ENCODE measurements around the gene IQGAP2.
"Not testable (repeated sequence)": the region's sequence is repeated elsewhere in the genome, so short reads cannot be mapped to it uniquely, and the experiment has no call there.

IQGAP2 gene

GRCh38 chr5:76717222-76718083, 314.4 kb downstream of the IQGAP2 start:
- no peak for DNase-seq (ENCODE audit: low spot score)

DNA sequence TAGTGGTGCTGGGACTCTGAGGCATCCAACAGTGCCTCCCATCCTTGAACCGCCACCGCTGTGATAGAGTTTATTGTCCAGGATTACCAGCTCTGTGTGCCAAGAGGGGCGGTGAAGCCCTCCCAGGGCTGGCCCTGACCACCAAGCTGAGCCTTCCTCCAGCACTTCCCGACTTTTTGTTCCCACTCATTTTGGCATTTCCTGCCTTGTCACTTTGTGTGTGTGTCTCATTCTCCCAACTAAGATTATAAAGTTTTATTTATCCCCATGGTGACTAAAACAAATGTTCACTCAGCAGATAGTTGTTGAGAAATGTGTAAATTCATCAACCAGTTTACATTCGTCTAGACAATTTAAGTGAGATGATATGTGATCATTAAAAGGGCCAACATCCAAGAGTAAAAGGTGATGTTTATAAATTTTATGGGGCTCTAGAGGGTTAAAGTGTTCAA, 315.3 kb downstream of the IQGAP2 start:
- no peak for DNase-seq (ENCODE audit: low spot score)

DNA sequence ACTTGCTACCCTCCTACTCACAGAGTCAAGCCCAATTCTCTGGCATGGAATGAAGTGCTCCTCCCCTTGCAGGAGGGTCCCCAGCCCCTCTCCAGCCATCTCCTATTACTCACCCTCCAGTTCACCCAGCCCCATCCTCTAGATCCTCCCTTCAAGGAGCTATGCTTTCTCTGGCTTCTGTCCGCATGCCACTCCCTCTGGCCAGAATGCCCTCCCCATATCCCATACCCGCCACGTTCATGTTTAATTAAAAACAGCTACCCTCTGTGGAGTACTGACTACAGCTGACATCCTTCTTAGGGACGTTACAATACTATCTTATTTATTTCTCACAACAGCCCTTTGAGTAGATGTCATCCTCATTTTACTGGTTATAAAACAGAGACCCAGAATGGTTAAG, 315.8 kb downstream of the IQGAP2 start:
- no peak for DNase-seq (ENCODE audit: low spot score)

- no peak for DNase-seq (ENCODE audit: low spot score)
Measured at GRCh38 chr5:76720988-76721569, 318.0 kb downstream of the IQGAP2 start.

DNA sequence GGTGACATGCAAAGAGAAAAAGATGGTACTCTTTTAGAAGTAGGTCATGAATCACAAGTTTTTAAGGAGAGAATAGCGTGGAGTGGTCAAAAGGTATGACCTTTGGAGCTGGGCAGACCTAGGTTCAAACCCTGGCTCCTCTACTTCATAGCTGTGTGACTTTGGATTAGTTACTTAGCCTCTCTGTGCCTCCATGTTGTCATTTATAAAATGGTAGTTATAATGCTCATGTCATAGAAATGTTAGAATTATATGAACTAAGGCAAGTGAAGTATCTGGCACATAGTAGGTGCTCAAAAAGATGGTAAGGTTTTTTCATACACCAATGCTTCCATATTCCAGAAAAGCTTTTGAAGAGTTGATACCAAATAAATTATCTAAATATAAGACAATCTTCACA, 320.2 kb downstream of the IQGAP2 start:
- DNase-seq (ENCODE audit: low spot score): no peak

DNA sequence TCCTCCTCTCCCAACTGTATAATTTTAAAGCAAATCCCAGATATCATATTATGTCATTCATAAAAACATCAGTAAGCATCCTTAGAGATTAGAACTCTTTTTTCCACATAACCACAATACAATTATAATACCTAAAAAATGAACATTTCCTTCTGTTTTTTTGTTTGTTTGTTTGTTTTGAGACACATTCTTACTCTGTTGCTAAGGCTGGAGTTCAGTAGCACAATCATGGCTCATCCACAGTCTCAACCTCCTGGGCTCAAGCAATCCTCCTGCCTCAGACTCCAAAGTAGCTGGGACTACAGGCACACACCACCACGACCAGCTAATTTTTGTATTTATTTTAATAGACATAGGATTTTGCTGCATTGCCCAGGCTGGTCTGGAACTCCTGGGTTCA, 320.8 kb downstream of the IQGAP2 start:
- DNase-seq (ENCODE audit: low spot score): no peak

DNA sequence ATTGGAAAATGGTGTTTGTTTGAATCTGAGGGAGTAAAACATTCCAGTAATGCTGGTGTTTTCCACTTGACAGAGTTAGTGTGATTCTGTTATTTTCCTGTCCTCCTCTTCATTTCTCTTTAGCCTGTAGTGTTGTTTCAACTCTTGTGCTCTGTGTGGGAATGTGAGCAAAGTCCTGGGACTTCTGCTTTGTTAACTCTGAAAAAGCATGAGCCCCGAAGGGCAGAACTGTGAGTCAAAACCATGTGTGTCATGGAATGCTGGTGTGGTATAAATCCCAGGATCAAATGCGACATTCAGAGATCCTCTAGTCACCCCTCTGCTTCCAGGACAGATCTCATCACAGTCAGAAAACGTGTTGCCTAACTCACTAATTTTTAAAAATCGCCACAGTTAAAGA, 321.8 kb downstream of the IQGAP2 start:
- DNase-seq (ENCODE audit: low spot score): no peak

GRCh38 chr5:76728965-76729364, 325.9 kb downstream of the IQGAP2 start:
- DNase-seq (ENCODE audit: low spot score): no peak

DNA sequence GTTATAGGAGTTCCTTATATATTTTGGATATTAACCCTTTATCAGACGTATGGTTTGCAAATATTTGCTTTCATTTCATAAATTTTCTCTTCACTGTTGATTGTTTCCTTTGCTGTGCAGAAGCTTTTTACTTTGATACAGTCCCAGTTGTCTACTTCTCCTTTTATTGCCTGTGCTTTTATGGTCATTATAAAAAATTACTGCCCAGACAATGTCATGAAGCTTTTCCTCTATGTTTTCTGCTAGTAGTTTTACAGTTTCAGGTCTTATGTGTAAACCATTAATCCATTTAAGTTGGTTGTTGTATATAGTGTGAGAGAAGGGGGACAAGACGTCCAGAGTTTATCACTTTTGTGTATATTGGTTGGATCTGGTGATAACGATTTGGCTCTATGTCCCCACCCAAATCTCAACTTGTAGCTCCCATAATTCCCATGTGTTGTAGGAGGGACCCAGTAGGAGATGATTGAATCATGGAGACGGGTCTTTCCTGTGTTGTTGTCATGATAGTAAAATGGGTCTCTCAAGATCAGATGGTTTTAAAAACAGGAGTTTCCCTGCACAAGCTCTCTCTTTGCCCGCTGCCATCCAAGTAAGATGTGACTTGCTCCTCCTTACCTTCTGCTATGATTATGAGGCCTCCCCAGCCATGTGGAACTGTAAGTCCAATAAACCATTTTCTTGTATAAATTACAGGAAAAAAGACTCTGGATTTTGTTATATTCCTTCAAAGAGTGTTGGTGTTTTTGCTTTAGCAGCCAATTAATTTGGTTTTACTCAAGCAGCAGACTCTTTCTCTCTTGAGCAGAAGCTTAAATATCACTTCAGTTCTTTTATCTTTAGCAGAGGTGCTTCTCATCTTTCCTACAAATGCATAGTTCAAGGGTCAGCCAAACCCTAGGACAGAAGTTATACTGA, 326.5 kb downstream of the IQGAP2 start:
- DNase-seq (ENCODE audit: low spot score): no peak

DNA sequence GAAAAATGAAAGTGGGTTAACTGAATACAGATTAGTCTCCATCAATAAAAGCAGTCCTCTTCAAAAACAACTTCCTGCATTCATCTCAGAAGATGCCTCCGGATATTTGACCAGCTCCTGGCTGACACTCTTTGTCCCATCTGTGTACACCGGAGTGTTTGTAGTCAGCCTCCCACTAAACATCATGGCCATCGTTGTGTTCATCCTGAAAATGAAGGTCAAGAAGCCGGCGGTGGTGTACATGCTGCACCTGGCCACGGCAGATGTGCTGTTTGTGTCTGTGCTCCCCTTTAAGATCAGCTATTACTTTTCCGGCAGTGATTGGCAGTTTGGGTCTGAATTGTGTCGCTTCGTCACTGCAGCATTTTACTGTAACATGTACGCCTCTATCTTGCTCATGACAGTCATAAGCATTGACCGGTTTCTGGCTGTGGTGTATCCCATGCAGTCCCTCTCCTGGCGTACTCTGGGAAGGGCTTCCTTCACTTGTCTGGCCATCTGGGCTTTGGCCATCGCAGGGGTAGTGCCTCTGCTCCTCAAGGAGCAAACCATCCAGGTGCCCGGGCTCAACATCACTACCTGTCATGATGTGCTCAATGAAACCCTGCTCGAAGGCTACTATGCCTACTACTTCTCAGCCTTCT, 329.4 kb downstream of the IQGAP2 start:
- DNase-seq (ENCODE audit: low spot score): no peak

DNA sequence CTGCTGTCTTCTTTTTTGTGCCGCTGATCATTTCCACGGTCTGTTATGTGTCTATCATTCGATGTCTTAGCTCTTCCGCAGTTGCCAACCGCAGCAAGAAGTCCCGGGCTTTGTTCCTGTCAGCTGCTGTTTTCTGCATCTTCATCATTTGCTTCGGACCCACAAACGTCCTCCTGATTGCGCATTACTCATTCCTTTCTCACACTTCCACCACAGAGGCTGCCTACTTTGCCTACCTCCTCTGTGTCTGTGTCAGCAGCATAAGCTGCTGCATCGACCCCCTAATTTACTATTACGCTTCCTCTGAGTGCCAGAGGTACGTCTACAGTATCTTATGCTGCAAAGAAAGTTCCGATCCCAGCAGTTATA, 329.9 kb downstream of the IQGAP2 start:
- no peak for DNase-seq (ENCODE audit: low spot score)

DNA sequence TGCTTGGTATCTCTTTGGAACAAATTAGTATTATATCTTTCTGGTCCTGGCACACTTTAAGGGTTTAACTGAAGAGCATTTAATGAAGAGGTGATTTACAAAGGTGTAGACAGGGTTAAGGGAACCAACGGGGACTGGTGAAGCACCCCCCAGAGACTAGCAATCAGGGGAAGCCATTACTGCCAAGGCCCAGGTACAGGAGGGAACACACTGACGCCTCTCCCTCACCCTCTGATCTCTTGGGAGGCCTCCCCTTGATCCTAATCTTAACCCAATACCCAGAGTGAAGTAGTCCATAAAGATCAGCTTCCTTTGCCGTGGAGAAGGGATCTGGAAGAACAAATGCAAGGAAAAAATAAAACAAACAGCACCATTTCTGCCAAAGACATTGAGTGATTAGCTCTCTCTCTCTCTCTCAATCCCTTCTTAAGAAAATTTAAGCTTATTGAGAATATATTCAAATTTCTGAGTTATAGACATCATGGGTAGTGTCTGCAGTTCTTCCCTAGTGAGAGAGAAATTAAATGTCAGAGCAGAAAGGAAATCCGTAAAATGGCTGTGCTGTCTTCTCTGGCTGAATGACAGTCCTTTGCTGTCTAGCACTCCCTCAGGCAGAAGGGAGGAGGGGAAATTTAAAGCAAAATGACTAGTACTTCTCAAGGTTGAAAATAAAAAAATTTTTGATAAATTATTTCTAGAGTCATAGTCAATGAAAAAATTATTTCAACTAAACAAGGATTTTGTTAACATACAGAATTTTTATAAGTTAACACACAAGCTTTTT, 332.9 kb downstream of the IQGAP2 start:
- DNase-seq (ENCODE audit: low spot score): no peak

DNA sequence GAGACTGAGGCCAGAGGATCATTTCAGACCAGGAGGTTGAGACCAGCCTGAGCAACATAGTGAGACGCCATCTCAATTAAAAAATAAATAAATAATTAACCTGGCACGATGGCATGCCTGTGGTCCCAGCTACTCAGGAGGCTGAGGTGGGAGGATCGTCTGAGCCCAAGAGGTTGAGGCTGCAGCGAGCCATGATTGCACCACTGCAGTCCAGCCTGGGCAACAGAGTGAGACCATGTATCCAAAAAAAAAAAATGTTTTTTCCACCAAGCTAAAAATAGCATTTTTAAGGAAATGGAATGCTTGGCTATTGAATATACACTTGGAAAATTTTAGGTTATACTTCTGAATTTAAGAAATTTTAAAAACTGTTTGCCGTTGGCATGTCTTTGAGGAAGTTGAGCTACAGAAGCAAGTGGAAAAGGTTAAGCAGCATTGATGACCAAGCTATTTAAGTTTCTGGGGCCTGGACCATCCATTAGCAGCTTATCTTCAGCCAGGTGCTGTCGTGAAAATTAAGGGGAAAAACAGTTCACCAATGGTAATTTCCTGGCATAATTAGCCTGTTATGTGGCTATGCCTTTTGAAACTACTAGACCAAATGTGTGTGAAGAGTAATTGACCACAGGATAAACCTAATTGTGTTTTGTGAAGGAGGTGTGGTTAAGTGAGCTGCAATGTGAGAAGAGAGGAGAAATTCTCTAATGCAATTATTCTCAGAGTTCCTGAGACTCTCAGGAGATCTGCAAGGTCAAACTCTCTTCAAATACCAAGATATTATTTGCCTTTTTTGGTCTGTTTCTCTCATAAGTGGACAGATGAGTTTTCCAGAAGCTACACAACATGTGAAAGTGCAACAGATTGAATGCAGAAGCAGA, 333.8 kb downstream of the IQGAP2 start:
- no peak for DNase-seq (ENCODE audit: low spot score)

- no peak for DNase-seq (ENCODE audit: low spot score)
Measured at GRCh38 chr5:76737846-76738245, 334.8 kb downstream of the IQGAP2 start.

- DNase-seq (ENCODE audit: low spot score): not testable (repeated sequence)
Measured at GRCh38 chr5:76741506-76741905, 338.4 kb downstream of the IQGAP2 start.

DNA sequence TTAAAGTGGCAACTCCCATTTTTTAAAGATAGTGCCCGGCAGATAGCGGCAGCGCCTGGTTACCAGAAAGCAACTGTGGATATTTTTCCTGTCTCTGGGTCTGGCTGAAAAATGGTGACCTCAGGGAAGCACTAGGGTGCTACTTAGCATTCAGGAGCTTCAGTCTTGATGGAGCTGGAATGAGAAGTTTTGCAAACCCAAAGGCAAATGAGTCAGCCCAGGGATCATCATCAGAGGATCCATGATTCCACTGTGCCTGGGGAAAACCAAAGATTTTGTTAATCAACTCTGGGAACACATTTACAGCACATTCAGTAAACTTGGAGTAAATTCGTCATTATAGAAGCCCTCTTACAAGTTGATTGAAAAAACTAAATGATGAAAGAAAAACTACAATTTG, 339.5 kb downstream of the IQGAP2 start:
- no peak for DNase-seq (ENCODE audit: low spot score)

DNA sequence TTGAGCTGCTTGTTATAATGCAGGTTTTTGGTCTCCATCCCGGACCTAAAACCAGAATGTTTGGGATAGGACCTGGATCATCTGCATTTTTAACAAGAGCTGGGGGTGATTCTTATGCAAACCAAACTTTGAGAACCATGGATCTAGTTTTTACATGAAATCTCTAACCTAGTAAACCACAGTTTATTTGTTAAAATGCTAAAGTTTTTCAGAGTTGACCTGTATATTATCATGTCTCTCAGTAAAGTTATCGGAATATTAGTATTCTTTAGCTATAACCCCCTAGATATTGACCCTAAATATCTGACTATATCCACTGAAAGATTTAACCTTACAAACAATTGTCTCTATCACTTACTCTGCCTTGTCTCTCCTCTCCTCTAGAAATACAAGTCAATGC, 341.5 kb downstream of the IQGAP2 start:
- DNase-seq (ENCODE audit: low spot score): no peak

DNA sequence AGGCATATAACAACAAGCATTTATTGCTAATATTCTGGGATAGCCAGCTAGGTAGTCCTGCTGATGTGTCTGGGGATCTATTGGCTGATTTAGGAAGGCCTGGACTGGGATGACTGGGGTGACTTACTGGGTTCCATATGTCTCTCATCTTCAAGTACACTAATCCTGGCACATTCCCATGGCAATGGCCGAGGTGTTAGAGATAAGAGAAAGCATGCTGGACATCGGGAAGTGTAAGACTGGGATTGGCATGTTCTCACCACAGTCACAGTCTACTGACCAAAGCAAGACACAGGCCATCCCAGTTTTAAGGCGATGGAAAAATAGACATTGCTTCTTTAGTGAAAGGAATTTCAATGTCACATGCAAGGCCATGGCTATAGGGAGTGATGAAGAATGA, 342.6 kb downstream of the IQGAP2 start:
- DNase-seq (ENCODE audit: low spot score): no peak

- no peak for DNase-seq (ENCODE audit: low spot score)
Measured at GRCh38 chr5:76746677-76747076, 343.6 kb downstream of the IQGAP2 start.

GRCh38 chr5:76747706-76748105, 344.6 kb downstream of the IQGAP2 start:
- no peak for DNase-seq (ENCODE audit: low spot score)

Data from HuH-7 (cell line).